ELR (cell line): ENCODE results near the gene GALNT18.

ENCODE experiments used
- DNase-seq: peaks from one replicate; pipeline ENCODE4 v3.0.0-alpha.2; 2015; ENCODE audit warnings: low read depth

GALNT18 gene

DNA sequence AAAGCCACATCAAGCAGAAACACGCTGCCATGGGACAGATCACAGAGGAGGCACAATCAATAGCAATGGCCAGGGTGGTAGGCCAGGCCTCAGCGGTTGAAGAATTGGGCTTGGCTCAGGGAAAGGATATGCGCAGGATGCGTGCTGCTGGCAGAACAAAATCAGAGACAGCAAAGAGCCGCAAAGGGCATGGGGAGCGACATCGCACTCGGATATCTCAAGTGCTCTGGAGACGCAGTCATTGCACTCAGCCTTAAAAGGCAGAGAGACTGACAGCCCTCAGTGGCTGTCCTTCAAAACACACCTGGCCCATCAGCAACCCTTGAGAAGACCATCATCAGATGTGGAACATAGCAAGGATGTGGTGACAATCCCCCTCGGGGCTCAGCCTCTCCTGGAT lies 319.2 kb downstream of the GALNT18 start:
- DNase-seq, result no peak

DNA sequence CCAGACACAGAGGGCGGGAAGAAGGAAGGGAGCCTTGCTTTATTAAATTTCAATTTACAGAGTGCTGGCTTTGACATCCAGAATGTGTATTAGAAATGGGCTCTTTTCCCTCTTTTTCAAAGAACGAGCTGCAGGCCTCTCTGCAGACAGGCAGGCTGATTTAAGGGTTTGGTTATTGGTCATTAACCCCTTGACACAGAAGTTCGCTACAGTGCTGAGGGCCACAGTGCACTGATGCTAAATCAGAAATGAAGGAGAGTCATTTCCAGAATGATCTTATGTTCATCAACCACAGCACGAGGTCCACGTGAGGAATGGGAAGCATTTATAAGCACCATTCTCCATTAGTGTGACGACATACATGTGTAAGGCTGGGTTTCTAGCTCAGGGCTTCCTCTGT lies 320.6 kb downstream of the GALNT18 start:
- no peak for DNase-seq

DNA sequence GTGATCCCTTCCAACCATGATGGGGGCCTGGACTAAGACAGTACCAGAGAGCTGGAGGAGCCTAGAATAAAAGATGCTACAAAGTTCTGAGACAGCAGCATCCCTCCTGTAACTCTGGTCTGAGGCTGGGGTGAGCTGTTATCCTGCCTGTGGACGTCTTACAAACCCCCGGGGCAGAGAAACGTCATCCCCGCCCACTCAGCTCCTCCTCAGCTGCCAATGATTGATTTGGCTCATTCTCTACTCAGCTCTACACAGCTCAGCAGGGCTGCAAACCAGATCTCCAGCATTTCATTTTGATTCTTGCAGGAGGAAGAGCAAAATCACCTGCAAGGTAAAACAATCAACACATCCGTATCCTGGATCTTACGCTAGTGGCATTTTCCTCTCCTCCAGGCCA lies 324.2 kb downstream of the GALNT18 start:
- peak; percentile 4 for DNase-seq

DNA sequence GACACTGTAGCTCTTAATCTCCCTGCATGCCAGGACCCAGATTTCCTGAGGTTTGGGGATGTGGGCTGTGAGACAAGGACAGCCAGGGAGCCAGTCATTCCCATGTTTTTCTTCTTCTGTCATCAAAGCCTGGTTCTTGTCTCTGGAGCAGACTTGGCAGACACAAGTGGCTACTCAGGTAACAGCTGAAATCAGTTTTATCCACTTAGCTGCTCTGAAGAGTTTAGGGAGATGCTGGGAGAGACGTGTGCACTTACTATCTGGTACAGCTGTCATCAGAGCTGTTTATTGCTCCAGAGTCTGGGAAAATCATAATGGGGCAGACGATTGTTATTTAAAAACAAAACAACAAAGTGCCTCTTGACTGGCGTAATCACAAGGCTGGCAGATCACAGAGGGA lies 325.4 kb downstream of the GALNT18 start:
- DNase-seq, result no peak

DNA sequence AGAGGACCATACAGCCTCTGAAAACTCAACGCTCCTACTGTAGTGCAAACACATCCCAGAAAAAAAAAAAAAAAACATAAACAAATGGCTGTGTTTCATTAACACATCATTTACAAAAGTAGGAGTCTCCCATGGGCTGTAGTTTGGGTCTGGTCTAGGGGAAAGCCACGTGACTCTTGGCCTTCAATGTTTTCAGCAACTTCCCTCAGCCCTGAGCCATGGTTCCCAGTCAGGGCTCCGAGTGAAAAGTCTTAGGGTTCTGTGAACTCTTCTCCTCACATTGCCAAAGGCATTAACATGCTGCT lies 327.3 kb downstream of the GALNT18 start:
- no peak for DNase-seq

DNA sequence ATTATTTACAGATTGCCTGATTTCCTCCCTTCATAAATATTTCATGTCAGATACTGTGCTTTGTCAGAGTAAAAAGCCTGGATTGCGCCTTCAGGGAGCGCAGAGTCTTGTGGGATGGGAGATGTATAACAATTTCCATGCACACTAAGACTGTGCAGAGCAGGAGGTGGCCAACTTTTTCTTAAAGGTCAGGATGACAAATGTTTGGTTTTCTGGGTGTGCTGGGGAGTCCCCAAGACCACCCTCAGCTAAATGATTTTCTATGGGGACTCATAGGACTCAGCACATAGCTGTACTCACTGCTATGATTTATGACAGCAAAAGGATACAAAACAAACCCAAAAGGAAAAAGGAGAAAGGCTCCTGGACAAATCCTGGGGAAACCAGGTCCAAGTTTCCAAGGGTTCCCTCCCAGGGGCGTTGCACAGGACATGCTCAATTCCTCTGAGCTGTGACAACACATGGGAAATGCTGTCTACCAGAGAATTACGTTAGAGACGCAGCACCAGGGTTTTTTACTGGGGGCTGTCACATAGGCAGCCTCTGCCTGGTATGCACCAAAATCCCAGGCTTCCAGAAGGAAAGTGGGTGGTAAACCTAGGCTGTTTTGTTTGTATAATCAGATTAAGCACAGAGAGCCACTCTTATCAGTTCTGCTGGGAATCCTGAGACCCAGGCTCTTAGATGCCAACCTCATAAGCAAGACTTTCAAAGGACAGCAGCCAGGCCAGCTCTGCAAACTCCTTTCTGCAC lies 327.8 kb downstream of the GALNT18 start:
- no peak for DNase-seq

DNA sequence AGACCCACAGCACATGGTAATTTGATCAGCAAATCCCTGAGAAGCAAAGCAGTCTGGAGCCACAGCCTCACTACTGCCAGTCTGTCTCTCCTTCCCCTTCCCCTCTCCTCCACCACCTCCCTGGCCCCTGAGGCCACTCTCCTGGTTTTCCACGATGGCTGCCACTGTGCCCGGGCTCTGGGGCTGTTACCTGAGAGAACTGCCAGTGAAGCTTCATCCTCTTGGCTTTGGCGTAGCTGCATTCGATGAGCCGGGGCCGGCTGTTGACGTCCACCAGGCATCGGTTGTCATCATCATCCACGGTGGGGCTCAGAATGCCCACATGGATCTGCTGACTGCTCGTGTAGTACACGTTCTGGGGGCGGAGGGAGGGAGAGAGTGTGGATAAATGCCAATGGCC lies 329.0 kb downstream of the GALNT18 start:
- no peak for DNase-seq

DNA sequence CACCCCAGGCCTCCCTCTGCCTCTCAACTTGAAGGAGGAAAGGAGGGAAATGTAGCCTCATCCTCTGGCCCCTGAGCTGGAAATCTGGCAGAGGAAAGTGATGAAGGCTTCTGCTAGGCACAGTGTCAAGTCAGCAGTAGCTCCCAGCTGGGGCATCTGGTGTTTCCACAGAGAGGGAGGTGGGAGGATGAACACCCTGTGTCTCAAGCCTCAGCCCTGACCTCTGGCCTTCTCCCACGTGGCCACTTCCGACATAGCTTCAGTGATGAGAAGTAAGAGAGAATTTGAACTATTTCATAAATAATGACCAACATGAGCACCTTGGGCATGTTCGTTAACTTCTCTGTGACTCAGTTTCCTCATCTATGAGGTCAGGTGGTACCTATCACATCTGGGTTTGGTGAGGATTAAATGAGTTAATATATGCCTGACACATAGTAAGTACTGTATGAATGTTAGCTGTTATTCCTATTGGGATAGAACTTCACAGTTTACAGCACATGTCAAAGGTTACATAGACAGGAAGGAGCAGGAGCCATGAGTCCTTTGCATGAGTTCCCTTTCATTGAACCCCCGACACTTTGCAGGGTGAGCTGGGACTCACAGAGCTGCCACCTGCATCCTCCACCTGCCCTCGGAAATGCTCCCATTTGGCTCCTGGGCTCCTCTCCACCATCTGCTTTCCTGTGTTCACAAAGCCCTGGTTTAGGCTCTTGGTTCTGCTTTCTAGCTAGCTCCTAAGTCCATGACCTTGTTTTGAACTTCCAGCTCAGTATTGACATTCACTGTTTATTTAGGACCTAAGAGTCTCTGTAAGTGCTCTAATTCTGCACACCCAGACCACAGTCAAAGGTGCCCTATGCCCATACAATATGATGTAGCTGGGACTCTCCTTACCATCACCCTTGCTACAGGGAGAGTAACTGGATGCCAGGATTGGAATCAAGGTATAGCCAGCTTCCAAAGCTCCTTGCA lies 330.5 kb downstream of the GALNT18 start:
- DNase-seq, result no peak

DNA sequence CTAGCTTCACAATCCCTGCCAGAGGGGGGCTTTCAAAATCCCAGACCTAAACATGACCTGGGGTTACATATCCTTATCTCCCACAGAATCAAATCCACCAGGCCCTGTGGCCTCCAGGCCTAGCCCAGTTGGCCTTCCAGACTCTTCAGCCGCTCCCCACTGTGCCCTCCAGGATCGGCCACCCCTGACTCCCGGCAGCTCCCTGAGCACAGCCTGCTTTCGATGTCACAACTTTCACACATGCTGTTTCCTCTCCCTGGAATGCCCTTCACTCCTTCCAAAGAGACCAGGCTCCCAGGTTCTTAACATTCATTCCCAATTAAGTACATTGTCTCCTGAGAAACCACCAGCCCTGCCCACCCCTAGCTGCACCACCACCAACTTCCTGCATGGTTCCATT lies 331.5 kb downstream of the GALNT18 start:
- DNase-seq, result no peak

DNA sequence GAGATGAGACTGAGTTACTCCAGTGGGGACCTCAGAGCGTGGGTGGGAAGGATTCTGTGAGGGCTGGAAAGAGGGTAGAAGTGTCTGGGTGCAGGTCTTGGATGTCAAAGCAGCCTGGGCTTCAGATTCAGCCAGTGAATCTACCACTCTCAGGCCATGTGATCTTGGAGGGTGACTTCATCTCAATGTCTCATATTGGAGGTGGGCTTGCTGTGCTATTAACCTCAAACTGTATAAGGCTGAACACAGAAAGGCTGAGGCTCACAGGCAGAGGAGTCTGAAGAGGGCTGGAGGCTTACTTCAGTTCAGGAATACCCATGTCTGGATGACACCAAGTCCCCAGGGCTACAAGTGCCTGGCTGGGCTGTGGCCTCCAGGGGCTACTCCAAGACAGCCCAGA lies 332.1 kb downstream of the GALNT18 start:
- DNase-seq, result no peak

DNA sequence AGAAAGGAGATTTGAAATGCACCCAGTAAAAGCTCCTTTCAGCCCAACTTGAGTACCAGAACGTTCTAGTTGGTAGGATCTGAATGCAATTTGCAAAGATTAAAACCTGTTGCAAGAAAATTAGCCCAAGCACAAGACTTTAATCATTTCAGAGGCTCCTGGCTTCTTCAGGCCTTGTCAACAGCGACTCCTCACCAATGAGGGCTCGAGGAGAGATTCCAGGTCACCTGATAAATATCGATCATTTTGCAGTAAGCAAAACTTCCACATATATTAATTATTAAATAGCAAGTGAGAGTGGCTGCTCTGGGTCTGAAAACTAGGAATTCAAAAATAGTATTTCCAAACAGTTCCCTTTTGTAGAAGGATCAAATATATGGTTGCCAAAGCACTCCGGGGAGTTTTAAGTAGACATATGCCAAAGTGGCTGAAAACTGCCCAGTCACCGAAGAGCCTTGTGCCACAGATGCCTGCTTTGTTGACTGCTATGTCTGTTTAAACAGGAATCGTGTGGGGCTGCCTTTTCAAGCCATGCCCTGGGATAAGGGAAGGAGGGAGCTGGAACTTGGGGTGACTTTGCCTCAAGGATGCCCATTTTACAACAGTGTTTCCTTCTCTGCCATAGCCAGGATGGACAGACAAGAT lies 332.7 kb downstream of the GALNT18 start:
- DNase-seq, result no peak

DNA sequence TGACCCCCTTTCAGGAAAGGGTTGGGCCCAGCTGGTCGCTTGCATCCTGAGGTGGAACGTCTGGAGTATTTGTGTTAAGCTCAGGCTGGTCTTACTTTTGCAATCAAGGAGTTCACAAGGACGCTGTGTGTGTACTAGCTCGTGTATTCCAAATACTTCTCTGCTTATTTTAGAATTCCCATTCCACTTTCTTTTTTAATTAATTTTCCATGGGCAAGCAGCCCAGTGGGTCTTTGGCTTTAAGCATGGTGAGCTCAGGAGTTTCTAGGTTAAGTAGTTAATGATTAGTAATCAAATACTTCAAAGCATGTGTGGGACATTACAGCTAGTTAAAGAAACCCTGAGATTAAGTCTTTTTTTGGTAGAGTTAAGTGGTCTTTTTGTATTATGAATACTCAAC lies 337.3 kb downstream of the GALNT18 start:
- DNase-seq, result no peak

DNA sequence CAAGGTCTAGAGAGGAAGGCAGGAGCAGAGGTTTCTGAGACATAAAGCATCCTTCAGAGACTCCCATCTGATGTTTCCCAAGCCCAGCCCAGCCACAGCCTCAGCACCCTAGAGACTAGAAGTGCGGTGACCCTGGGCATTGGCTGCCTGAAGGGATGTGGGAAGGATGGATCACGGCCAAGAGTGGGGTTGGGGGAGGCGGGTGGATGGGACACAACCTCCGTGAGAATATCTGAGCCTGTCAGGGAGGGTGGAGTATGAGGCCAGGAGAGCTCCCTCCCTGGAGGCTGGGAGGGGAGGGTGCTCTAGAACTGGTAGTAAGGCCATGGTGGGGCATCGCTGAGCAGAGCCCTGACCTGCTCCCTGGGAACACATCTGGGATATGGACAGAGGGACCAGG lies 340.2 kb downstream of the GALNT18 start:
- no peak for DNase-seq

DNA sequence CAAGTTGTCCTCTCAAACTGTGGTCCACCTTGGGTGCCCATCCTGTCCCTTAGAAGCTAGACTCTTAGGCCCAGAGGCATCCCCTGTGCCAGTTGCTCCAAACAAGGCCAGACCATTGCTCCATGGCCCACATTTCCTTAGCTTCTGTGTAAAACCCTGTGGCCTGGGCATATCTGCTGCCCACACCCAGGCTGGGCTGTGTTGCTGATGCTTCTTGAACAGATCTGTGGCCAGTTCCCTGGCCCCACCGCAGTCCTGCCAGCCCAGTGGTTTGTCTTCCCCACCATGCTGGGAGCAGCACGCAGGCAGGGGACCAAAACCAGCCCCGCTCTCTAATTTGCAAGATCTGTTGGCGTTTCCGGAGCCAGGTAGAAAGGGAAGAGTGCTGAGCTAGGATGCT lies 341.0 kb downstream of the GALNT18 start:
- DNase-seq, result no peak

DNA sequence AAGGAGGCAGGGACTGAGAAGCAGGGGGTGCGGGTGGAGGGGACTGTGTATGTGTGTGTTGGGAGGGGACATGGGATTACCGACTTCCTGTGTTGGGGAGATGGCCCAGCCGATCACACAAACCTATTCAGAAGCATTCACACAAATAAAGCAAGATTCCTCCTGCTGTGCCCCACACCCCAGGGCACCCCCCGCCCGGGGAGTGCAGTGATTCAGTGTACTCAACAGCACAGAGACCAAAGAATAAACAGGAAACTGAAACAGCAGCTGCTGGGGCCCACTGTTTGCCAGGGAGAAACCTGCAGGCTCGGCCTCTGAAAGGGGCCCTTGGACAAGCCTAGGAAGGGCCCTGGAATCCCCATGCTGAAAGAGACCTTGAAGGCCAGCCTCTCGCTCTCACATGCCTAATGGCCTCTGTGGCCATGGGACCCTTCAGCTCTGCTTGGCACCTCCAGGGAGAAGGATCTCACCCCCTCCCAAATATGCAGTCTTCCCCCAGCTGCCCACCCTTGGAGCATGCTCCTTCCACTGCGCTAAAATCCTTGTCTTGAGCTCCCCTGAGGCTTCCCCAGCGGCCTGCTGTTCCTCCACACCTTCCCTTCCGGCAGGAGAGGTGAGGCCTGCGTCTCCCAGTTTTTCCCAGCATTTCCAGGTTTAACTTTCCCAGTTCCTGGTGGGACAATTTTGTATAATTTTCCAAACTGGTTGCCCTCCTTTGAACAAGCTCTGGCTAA lies 341.7 kb downstream of the GALNT18 start:
- DNase-seq, result peak; percentile 16

DNA sequence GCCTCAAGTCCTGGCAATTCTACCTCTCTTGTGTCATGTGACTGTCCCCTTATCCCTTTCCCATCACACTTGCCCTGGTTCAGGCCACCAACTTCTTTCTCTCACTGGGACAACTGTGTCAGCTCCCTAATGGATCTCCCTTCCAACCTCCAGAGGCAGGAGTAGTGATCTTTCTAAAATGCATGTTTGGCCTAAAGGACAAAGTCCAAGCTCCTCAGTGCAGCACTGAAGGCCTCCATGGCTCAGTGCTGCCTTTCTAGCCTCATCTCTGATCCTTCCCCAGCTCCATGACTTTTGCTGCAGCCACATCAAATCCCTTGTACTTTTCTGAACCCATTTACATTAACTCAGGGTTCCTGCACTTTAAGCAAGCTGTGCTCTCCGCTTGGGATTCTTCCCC lies 349.6 kb downstream of the GALNT18 start:
- no peak for DNase-seq

DNA sequence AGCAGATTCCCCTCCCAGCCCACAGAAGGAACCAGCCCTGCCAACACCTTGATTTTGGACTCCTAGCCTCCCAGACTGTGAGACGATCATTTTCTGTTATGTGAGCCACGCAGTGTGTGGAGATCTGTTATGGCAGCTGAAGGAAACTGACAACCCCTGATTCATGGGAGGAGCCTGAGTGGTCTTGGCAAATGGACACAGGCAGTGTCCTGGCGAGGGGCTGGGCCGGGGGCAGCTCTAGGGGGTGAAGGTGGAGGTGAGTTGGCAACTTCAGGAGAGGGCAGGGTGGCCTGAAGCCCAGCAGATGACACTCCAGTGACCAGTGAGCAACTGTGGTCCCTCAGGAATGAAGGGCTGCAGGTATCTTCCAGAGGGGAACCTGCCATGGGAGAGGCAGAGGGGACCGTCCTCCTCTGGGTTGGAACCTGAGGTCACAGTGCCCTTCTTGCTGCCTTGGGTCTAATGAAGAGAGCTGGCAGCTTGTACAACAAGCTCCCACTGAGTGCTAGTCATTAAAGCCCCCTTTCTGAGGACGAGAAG lies 351.5 kb downstream of the GALNT18 start:
- DNase-seq, result no peak

DNA sequence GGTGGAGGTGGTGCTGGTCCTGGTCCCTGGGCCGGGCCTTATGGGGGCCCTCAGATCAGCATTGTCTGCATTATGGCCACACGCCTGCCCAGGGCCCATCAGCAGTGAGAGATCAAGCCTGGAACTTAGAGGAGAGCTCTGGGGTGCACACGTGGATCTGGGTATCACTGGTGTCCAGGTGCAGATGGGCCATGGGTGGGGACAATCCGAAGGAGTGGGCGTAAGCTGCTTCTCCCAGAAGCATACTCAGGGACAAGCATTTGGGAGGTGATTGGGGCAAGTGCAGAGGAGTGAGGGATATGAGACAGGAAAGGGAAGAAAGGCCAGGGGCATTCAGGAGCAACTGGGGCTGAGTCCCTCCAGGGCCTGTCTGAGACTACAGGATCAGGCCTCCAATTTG lies 353.1 kb downstream of the GALNT18 start:
- no peak for DNase-seq

DNA sequence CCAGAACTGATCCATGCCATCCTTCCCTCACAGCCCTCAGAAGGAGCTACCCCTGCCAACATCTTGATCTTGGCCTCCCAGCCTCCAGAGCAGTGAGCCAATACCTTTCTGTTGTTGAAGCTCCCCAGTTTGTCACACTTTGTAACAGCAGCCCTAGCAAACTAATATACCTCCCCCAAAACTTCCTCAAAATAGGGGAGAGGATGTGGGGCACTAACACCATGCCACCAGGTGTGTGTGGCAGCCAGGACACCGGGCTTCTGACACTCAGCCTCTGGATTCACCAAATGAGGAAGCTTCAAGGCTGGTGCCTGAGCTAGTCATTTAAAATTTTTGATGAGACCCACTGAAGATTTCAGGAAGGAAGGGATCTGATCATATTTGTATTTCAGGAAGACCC lies 353.7 kb downstream of the GALNT18 start:
- DNase-seq, result no peak

DNA sequence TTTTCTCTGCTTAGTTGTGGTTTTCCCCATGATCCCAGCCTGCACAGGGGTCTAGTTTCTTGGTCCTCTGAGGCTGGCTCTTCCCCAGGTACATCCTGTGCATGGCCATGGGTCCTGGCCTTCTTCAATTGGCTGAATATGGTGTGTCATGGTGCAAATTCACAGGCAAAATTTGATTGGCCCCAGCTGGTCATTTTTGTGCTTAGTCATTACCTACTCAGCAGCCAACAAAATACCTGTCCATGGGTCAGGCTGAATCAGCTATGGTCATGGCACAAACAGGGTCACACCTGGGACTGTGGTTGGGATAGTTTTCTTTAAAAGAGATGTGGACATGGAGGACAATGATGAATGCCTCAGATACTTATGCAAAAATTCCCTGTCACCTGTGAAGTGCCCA lies 354.5 kb downstream of the GALNT18 start:
- no peak for DNase-seq

DNA sequence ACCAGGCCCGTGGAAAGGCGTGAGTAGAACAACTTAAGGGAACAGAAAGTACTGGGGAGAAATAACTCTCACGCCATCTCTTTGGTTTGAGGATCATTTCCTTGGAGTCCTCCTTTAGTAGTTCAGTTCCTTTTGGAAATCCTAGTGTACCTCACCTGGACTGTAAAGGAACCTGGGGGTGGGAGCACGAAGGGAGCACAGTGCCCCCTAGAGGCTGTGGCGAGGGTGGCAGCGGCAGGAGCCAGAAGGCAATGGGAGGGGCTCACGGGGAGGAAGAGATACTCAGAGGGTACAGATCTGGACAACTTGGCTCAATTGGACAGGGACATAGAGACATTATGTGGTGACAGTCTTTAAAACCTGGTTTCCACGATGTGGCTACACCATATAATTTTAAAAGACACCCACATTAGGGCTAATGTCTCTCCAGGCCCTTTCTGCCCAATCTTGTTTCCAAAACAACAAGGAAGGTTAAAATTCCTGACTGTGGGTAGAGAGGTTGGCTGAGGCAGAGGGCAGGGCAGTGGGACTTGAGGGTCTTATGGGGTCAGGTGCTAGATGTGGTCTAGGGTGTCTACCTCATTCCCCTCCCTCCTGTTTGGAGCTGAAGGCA lies 355.7 kb downstream of the GALNT18 start:
- DNase-seq, result peak; percentile 30

DNA sequence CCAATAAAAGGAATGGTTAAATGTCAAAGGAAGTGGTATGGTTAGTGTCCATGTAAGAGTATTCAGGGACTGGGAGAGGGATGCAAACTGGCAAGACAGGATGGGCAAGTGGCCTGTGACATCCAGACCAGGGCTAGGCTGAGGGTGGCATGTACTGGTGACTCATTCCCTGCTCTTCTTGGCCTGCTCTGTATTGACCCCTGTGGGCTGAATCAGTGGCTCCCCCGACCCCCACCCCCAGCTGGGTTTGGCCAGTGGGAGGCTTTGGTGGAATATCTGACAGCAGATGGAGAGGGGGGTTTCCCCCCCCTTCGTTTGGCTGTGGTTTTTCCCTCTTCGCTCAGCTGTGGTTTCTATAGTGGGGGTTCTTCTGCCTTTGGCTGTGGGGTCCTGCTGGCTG lies 356.5 kb downstream of the GALNT18 start:
- no peak for DNase-seq
